Mammary epithelial cell (primary cell): ENCODE data around the gene CEACAM6.
"Not testable (repeated sequence)": the region's sequence is repeated elsewhere in the genome, so short reads cannot be mapped to it uniquely, and the experiment has no call there.

Source experiments
- CTCF ChIP-seq, 2 donors: IDR thresholded peaks in 1 of 2; conservative IDR thresholded peaks in 1 of 2; 2 replicates each; pipeline ENCODE4 v1.5.1; 2011 to 2012; ENCODE audit warnings: inconsistent platforms in 2 of 2, low read length in 2 of 2, mild to moderate bottlenecking in 2 of 2, control low read depth in 1 of 2, low read depth in 1 of 2; ENCODE audit not compliant: insufficient read depth in 1 of 2; ENCODE audit errors: extremely low read depth in 1 of 2
- EZH2 ChIP-seq: IDR thresholded peaks from 2 replicates; pipeline ENCODE4 v1.6.1; 2012; ENCODE audit warnings: low read length, inconsistent platforms, borderline replicate concordance

- TF ChIP-seq CTCF (conservative IDR thresholded peaks at IDR 0.05 in 1 of 2, IDR thresholded peaks at IDR 0.05 in 1 of 2; ENCODE audit: extremely low read depth in 1 of 2, insufficient read depth in 1 of 2, low read depth in 1 of 2, low read length in 2 of 2); EZH2: not testable (repeated sequence)
Observed at GRCh38 chr19:41789053-41789452, 33.7 kb downstream of the CEACAM6 start.
